Gastrocnemius medialis (tissue), 4 donors: ENCODE measurements around the gene PPFIA4.

Experiments
- CTCF ChIP-seq, 5 experiments: fragments of 450-650 bp in 3 of 5; fragments of 200-600 bp in 2 of 5; sonication (generic) in 2 of 5; IDR thresholded peaks in 4 of 5; conservative IDR thresholded peaks in 1 of 5; 1 replicate in 4 of 5; 2 replicates in 1 of 5; pipeline ENCODE4 v1.5.1; 2016 to 2019; ENCODE audit warnings: antibody characterized with exemption in 5 of 5, mild to moderate bottlenecking in 3 of 5, moderate library complexity in 3 of 5
- POLR2A ChIP-seq, 2 donors: fragments of 450-650 bp; IDR thresholded peaks; one replicate each; pipeline ENCODE4 v1.6.1; 2017; ENCODE audit warnings: antibody characterized with exemption in 2 of 2, mild to moderate bottlenecking in 2 of 2, moderate library complexity in 2 of 2

- TF ChIP-seq CTCF (IDR thresholded peaks at IDR 0.05 in 4 of 5, conservative IDR thresholded peaks at IDR 0.05 in 1 of 5): no peak
- TF ChIP-seq POLR2A (IDR thresholded peaks at IDR 0.05): no peak
Measured at GRCh38 chr1:203011582-203011981, 14.7 kb upstream of the PPFIA4 start.
